GM19455 (cell line): ENCODE data around the gene GCSAM.
A peak's percentile ranks its signal among the peaks of the same experiment; 100 is the strongest.
"Not testable (repeated sequence)": the region's sequence is repeated elsewhere in the genome, so short reads cannot be mapped to it uniquely, and the experiment has no call there.

Experiments
- ATAC-seq: cut with Tn5 transposase; IDR thresholded peaks from one replicate; pipeline ENCODE4 v1.9.1; 2021; ENCODE audit not compliant: unreplicated experiment

Gene GCSAM

GRCh38 chr3:112074616-112075497, 58.2 kb downstream of the GCSAM start:
- peak; percentile 89 for ATAC-seq

GRCh38 chr3:112074006-112074405, 59.0 kb downstream of the GCSAM start:
- ATAC-seq = no peak

GRCh38 chr3:112072387-112073060, 60.5 kb downstream of the GCSAM start:
- ATAC-seq = not testable (repeated sequence)
